SK-MEL-5 (cell line): Measurements from ENCODE around the gene NUB1. TPM values are rescaled to one million over a fixed set of nuclear protein-coding genes. Genes with fewer than 3 reads are reported as not detected.
A peak's percentile ranks its signal among the peaks of the same experiment; 100 is the strongest.

Source experiments
- DNase-seq: peaks from one replicate; pipeline ENCODE4 v3.0.0-alpha.2; 2016; ENCODE audit warnings: low read depth, low spot score
- in situ Hi-C: cut with HindIII; loops from 2 replicates; pipeline ENCODE4 v1.10.0; 2016; ENCODE audit warnings: low sequenced_read_pairs, high pct_unique_total_duplicates, low pct_unique_long_range_greater_than_20kb
- total RNA-seq: library from RNA; depleted of rRNA; stranded (reverse); fragments of >200 nt; shearing (Covaris generic); gene quantifications from 2 replicates; pipeline ENCODE4 v1.2.3, GENCODE V29; 2014

NUB1 gene
- total RNA-seq, 1 experiment from 2014 or later = 80.6 TPM

- DNase-seq = peak; percentile 34
- in situ Hi-C loops = no loop called here
Measured at GRCh38 chr7:151336027-151336708, 5.4 kb upstream of the NUB1 start.

DNA sequence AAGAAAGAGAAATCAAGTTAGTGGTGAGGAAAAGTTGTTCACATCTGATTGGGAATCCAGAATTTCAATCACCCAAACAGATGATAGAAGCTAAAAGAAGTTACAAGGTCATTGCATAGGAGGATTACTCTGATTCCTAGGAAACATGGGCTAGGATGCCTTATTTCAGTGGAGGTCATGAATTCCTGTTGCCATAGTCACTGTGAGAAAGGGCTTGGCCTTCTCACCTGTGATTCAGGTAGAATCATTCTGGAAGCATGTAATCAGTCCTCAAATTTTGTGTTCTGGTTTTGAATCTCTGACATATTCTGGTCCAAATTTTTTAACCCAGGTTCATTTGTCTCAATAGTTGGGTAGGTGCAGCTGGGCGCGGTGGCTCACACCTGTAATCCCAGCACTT lies 4.3 kb upstream of the NUB1 start:
- DNase-seq = no peak
- in situ Hi-C loops = no loop called here

DNA sequence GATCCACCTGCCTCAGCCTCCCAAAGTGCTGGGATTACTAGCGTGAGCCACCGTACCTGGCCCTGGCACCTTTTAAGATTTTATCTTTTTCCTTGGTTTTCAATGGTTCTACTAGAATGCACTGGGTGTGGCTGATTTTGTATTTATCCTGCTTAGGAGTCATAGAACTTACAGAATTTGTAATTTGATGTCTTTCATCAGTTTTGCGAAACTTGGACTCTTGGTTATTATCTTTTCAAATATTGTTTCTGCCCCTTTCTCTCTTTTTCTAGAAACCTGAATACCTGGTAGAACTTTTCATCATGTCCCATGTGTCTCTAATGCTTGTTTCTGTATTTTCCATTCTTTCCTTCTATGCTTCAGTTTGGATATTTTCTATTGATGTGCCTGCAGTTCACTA lies 2.8 kb upstream of the NUB1 start:
- DNase-seq = no peak
- in situ Hi-C loops = no loop called here

- DNase-seq = peak; percentile 31
- in situ Hi-C loops = no loop called here
Measured at GRCh38 chr7:151339651-151340382, 1.8 kb upstream of the NUB1 start.

- in situ Hi-C loops = no loop called here
Measured at GRCh38 chr7:151340794-151341356, 737 bp upstream of the NUB1 start.

GRCh38 chr7:151342102-151342646 lies 562 bp downstream of the NUB1 start:
- peak; percentile 19 for DNase-seq
- in situ Hi-C loops = no loop called here

More at GRCh38 chr7:151340794-151341356, 737 bp upstream of the NUB1 start:
- DNase-seq = no peak

DNA sequence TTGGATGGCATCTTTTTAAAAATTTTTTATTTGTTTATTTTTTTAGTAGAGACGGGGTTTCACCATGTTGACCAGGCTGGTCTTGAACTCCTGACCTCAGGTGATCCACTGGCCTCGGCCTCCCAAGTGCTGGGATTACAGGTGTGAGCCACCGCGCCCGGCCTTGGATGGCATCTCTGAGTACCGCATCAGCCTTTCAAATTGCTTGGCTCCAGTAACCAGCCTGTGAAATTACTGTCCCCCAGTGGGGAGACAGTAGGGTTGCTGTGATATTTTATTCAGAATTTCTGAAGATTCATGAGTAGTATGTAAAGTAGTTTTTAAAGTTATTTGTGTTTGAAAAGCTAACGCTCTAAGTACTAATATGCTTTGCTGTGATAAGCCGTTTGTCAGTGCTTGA lies 1.2 kb downstream of the NUB1 start:
- no peak for DNase-seq
- in situ Hi-C loops = no loop called here

DNA sequence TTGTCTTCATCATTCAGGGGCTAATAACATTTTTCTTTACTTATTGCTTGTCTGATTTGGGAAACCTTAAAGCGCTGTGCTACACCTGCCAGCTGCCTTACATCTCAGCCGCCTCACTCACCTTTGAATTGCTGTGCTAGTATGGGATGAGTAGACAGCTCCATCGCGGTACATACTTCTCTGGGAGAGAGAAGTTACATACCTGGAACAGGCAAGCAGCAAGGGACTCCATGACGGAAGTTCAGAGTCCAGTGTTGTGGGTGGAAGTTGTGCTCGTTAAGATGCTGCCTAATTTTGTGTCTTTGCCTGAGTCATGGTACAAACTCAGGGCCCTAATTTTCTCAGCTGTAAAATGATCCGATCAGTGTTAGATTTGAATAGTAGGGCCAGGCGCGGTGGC lies 1.9 kb downstream of the NUB1 start:
- in situ Hi-C loops = no loop called here
- DNase-seq = no peak

GRCh38 chr7:151345576-151346469 lies 4.2 kb downstream of the NUB1 start:
- DNase-seq = no peak
- in situ Hi-C loops = no loop called here

GRCh38 chr7:151346470-151346769 lies 4.8 kb downstream of the NUB1 start:
- no peak for DNase-seq
- in situ Hi-C loops = no loop called here

GRCh38 chr7:151347200-151347599 lies 5.6 kb downstream of the NUB1 start:
- in situ Hi-C loops = no loop called here
- DNase-seq = no peak

GRCh38 chr7:151348970-151349369 lies 7.4 kb downstream of the NUB1 start:
- in situ Hi-C loops = no loop called here
- DNase-seq = no peak

- no peak for DNase-seq
- in situ Hi-C loops = no loop called here
Measured at GRCh38 chr7:151349507-151349853, 7.9 kb downstream of the NUB1 start.

DNA sequence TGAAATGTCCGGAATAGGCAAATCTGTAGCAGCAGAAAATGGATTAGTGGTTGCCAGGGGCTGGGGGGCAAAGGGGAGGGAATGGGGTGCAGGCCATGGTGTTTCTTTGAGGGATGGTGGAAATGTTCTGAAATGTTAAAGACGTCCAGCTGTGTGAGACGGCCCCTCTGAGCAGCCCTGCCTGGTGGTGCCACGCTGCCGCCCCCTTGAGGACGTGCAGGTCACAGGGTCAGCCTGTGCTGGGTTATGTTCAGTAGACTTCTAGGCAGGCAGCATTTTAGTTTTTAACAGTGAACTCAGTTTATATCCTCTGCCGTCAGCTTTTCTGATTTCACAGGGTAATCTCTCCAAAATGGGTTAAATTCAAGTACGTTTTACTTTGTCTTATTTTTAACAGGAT lies 9.4 kb downstream of the NUB1 start:
- in situ Hi-C loops = no loop called here

DNA sequence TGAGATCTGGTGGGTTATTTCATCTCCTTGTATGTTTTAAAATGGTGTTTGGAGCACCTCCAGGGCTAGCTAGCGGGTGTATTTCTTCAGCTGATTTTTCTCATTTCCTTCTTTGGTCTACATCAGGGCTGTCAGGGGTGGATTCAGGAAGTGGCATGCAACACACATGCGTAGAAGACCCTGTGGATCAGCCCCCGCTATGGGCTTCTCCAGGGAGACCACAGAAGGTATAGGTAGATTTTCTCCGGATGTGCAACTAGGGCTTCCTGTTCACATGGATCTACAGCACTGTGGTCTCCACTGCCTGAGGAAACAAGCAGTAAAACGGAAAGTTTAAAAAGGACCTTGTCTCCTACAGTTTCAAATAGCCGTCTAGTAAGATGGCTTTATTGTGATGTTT lies 10.4 kb downstream of the NUB1 start:
- in situ Hi-C loops = no loop called here
- no peak for DNase-seq

More for the DNA sequence above, 9.4 kb downstream of the NUB1 start:
- DNase-seq = peak; percentile 56

- in situ Hi-C loops = no loop called here
- DNase-seq = no peak
Measured at GRCh38 chr7:151352512-151352911, 10.9 kb downstream of the NUB1 start.

DNA sequence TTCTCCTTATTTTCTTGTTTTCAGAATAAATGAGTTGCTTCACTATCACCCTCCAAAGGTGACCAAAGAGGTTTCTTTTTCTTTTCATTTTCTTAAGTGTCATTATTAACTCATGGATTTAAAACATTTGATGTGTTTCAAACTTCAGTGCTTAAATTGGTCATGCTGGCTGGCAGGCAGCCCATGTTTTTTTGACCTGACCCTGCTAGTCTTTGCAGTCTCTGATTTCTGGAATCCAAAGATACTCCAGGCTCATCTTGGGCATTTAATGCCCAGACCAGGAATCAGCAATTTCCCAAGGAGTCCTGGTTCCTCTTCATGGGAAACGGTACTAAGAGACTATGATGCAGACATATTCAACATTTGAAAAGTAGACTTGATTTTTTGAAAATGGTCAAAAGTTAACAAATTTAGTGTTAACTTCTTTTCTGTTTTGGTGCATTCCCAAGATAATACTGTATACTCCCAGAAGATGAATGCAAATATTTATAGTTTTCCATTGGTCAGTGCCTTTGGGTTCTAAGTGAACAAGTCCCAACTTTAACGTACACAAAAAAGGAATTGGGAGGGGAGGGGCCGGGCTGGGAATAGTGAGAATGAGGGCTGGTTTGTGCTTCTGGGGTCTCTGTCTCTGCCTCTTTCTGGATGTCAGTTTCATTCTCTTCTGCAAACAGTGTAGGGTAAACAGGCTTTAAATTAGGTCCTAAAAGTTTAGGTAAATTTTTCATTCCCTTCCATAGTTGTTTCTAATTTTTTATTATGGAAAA lies 19.8 kb downstream of the NUB1 start:
- in situ Hi-C loops = no loop called here
- no peak for DNase-seq
